GM12873 (cell line): ENCODE measurements around the gene RCC1.

Experiments
- CTCF ChIP-seq: IDR thresholded peaks from 2 replicates; pipeline ENCODE4 v1.5.1; 2012; ENCODE audit warnings: low read depth, mild to moderate bottlenecking, moderate library complexity, low read length, control low read depth; ENCODE audit not compliant: insufficient read depth; ENCODE audit errors: missing control alignments

The RCC1 gene

GRCh38 chr1:28505406-28506187 lies at the start of gene RCC1:
TSS of gene RCC1 (plus strand) at chr1:28506043. CDS start at chr1:28529867, 23,824 bp downstream.
- no peak for TF ChIP-seq CTCF

- TF ChIP-seq CTCF: no peak
Observed at GRCh38 chr1:28456078-28456477, 49.8 kb upstream of the RCC1 start.

GRCh38 chr1:28457678-28458077 lies 48.2 kb upstream of the RCC1 start:
- TF ChIP-seq CTCF: no peak

GRCh38 chr1:28458237-28459228 lies 47.3 kb upstream of the RCC1 start:
- no peak for TF ChIP-seq CTCF

GRCh38 chr1:28466226-28466778 lies 39.5 kb upstream of the RCC1 start:
- no peak for TF ChIP-seq CTCF

- no peak for TF ChIP-seq CTCF
Observed at GRCh38 chr1:28470146-28470545, 35.7 kb upstream of the RCC1 start.

- TF ChIP-seq CTCF: no peak
Observed at GRCh38 chr1:28480308-28480707, 25.5 kb upstream of the RCC1 start.
